GM12878 (cell line): ENCODE results near the gene SLC7A1. TPM values are rescaled to one million over a fixed set of nuclear protein-coding genes. Genes with fewer than 3 reads are reported as not detected.

ENCODE experiments used
- ATAC-seq: fragments of 200-7000 bp; cut with Tn5 transposase; 3 replicates; pipeline ENCODE4 v1.9.1; 2020; ENCODE audit warnings: mild to moderate bottlenecking, moderate library complexity
- BruUV-seq: library from RNA; stranded (reverse); fragments of 400-500 nt; replicated peaks from 2 replicates; lab custom pipeline; 2021; lab: Mats Ljungman, UMichigan
- CTCF ChIA-PET: fragments of 300-600 bp; sonication (Branson Sonifier 250); formaldehyde crosslinking; extraction: SDS; loops from one replicate; lab custom pipeline; 2021; ENCODE audit warnings: inconsistent platforms; lab: Yijun Ruan, JAX
- POLR2A ChIA-PET: fragments of 350-600 bp; formaldehyde crosslinking; extraction: SDS; loops from one replicate; lab custom pipeline; 2021; ENCODE audit warnings: inconsistent platforms; lab: Charles Lee
- RAD21 ChIA-PET: fragments of 300-600 bp; sonication (Branson Sonifier 250); formaldehyde crosslinking; loops from one replicate; lab custom pipeline; 2023; ENCODE audit warnings: antibody characterized with exemption; ENCODE audit not compliant: unreplicated experiment; lab: Charles Lee
- SMC1A ChIA-PET: fragments of 300-600 bp; sonication (Branson Sonifier 250); formaldehyde crosslinking; loops from one replicate; lab custom pipeline; 2023; ENCODE audit not compliant: unreplicated experiment, uncharacterized antibody; lab: Charles Lee
- DNase-seq: peaks from one replicate; pipeline ENCODE4 v3.0.0-alpha.2; 2011; ENCODE audit warnings: low read depth, low spot score
- FAIRE-seq: peaks from 3 replicates; lab custom pipeline; 2011; peaks lifted over from hg19 to GRCh38; lab: Jason Lieb, UNC
- H2AFZ ChIP-seq: 2 replicates; pipeline ENCODE4 v1.6.0; 2011; ENCODE audit warnings: low read depth, low read length, control low read depth; ENCODE audit not compliant: control insufficient read depth
- H3K27ac ChIP-seq: 2 replicates; pipeline ENCODE4 v1.5.1; 2011; ENCODE audit warnings: control low read depth; ENCODE audit not compliant: control insufficient read depth, insufficient read depth
- H3K27me3 ChIP-seq, 2 experiments: replicated peaks in 1 of 2; 2 replicates each; pipeline versions ENCODE4 v1.6.0 to v1.6.1; 2011; ENCODE audit warnings: low read length in 1 of 2; ENCODE audit not compliant: control insufficient read depth in 2 of 2, insufficient read depth in 2 of 2
- H3K36me3 ChIP-seq, 2 experiments: 2 replicates each; pipeline ENCODE4 v1.5.1; 2011; ENCODE audit warnings: low read length in 1 of 2; ENCODE audit not compliant: control insufficient read depth in 2 of 2, insufficient read depth in 2 of 2
- H3K4me1 ChIP-seq: 2 replicates; pipeline ENCODE4 v1.6.1; 2011; ENCODE audit warnings: mild to moderate bottlenecking, low read length, moderate library complexity, mixed read lengths; ENCODE audit not compliant: control insufficient read depth, insufficient read depth
- H3K4me2 ChIP-seq: 2 replicates; pipeline ENCODE4 v1.6.0; 2011; ENCODE audit warnings: control low read depth; ENCODE audit not compliant: control insufficient read depth, insufficient read depth
- H3K4me3 ChIP-seq: fragments of 200-600 bp; sonication (generic); 2 replicates; pipeline ENCODE4 v1.5.1; 2016
- H3K79me2 ChIP-seq: 2 replicates; pipeline ENCODE4 v1.6.0; 2011; ENCODE audit warnings: low read length; ENCODE audit not compliant: control insufficient read depth, insufficient read depth
- H3K9ac ChIP-seq: 2 replicates; pipeline ENCODE4 v1.8.0; 2011; ENCODE audit warnings: low read length, control low read depth, mixed read lengths; ENCODE audit not compliant: control insufficient read depth, insufficient read depth
- H3K9me3 ChIP-seq: replicated peaks from 3 replicates; pipeline ENCODE4 v1.5.1; 2011; ENCODE audit warnings: mild to moderate bottlenecking, low read length; ENCODE audit not compliant: control insufficient read depth, insufficient read depth
- H4K20me1 ChIP-seq: 2 replicates; pipeline ENCODE4 v1.6.0; 2011; ENCODE audit not compliant: control insufficient read depth, insufficient read depth
- ASH2L ChIP-seq: fragments of 300-600, 200-600 bp; sonication (generic); IDR thresholded peaks from 2 replicates; pipeline ENCODE4 v1.6.1; 2017; ENCODE audit warnings: low read depth, mild to moderate bottlenecking, borderline replicate concordance
- E4F1 ChIP-seq: fragments of 450-650 bp; IDR thresholded peaks from 2 replicates; pipeline ENCODE4 v1.6.1; 2018; ENCODE audit warnings: borderline replicate concordance, mild to moderate bottlenecking; ENCODE audit not compliant: partially characterized antibody
- JUND ChIP-seq: IDR thresholded peaks from 2 replicates; pipeline ENCODE4 v1.6.1; 2012; ENCODE audit warnings: low read depth, mild to moderate bottlenecking, low read length, improper control_type of control experiment, moderate library complexity
- KDM1A ChIP-seq: fragments of 200-600 bp; sonication (generic); IDR thresholded peaks from 2 replicates; pipeline ENCODE4 v1.6.1; 2016; ENCODE audit warnings: borderline replicate concordance
- MEF2B ChIP-seq: fragments of 450-650 bp; IDR thresholded peaks from 2 replicates; pipeline ENCODE4 v1.6.1; 2018; ENCODE audit warnings: mild to moderate bottlenecking, moderate library complexity; ENCODE audit not compliant: partially characterized antibody, poor library complexity, severe bottlenecking
- SKIL ChIP-seq: fragments of 450-650 bp; IDR thresholded peaks from 2 replicates; pipeline ENCODE4 v1.6.1; 2017; ENCODE audit warnings: mild to moderate bottlenecking, low read depth, inconsistent platforms; ENCODE audit not compliant: poor library complexity, severe bottlenecking
- ZNF592 ChIP-seq: fragments of 450-650 bp; IDR thresholded peaks from 2 replicates; pipeline ENCODE4 v1.6.1; 2017; ENCODE audit warnings: mild to moderate bottlenecking, moderate library complexity
- WGBS: methylation state at CpG from one replicate; pipeline ENCODE4 v1.1.6; 2016; ENCODE audit warnings: low lambda C conversion rate; ENCODE audit not compliant: insufficient replicate concordance, insufficient coverage; ENCODE audit errors: missing lambda C conversion rate; 5-methylcytosine and 5-hydroxymethylcytosine counted together
- in situ Hi-C: fragments of 300-500 bp; cut with MboI; formaldehyde crosslinking; loops from 9 replicates; pipeline ENCODE4 v1.14.3; 2018; ENCODE audit warnings: mixed read lengths
- intact Hi-C: fragments of 100-400 bp; cut with micrococcal nuclease; formaldehyde crosslinking; loops from one replicate; pipeline ENCODE4 v1.14.2; 2022; ENCODE audit not compliant: unreplicated experiment
- polyA plus RNA-seq, 11 experiments: library from polyadenylated mRNA; depleted of rRNA in 4 of 11; unstranded in 6 of 11; stranded (reverse) in 5 of 11; fragments of >200 nt; fragmentation: Nextera tagmentation in 4 of 11; fragmentation: Illumina TruSeq in 1 of 11; extraction: Ambion mirVana in 4 of 11; extraction: Trizol in 1 of 11; gene quantifications; 1 replicate in 1 of 11; 2 replicates in 10 of 11; pipeline versions ENCODE4 v1.2.1 to v1.2.3, GENCODE V29; 2011 to 2016; ENCODE audit warnings: inconsistent platforms in 2 of 11, missing spikeins in 2 of 11, low read depth in 1 of 11
- total RNA-seq, 4 experiments: library from RNA; depleted of rRNA in 3 of 4; stranded (reverse); fragments of >200 nt in 3 of 4; fragmentation: Illumina TruSeq in 1 of 4; extraction: Trizol in 1 of 4; gene quantifications; 2 replicates each; pipeline versions ENCODE4 v1.2.1 to v1.2.3, GENCODE V29; 2013 to 2021

The SLC7A1 gene
- total and polyA plus RNA-seq, 10 of the 15 experiments (the other 5 are each of a cell fraction or from before 2014, with no cell fraction given): 6.4 to 91.7 (median 23.4) TPM

GRCh38 chr13:29473166-29473565 is 122.3 kb downstream of the SLC7A1 start:
- in situ Hi-C loops (no loop called here), intact Hi-C loops (loop anchor here (10.0 kb wide), 1 partner anchor 232 kb away; no protein-coding TSS in a partner anchor)
- H2AFZ ChIP-seq: no peak overlapping the region
- ChIA-PET CTCF (interaction anchor here (0.5 to 5.6 kb wide), 21 partner anchors 11 to 1430 kb away, joined by 3 to 42 read pairs (median 3); no protein-coding TSS in a partner anchor), POLR2A (no interaction called here), SMC1A (interaction anchor here (0.6 to 3.8 kb wide), 7 partner anchors 11 to 756 kb away, joined by 3 to 14 read pairs (median 3); no protein-coding TSS in a partner anchor), RAD21 (interaction anchor here (0.7 to 1.8 kb wide), 5 partner anchors 12 to 640 kb away, joined by 3 to 8 read pairs (median 3); no protein-coding TSS in a partner anchor)
- H3K79me2 ChIP-seq: no peaks in the 10 kb centered on the region
- H3K4me2 ChIP-seq: no peak overlapping the region
- no peaks in the 10 kb centered on the region for H3K9me3 ChIP-seq
- no peak for TF ChIP-seq ZNF592
- no peak for TF ChIP-seq SKIL
- TF ChIP-seq E4F1: no peak
- TF ChIP-seq MEF2B: no peak
- TF ChIP-seq ASH2L: no peak
- no peak for TF ChIP-seq KDM1A
- TF ChIP-seq JUND: no peak
- FAIRE-seq: peak; percentile 35
- no peaks in the 10 kb centered on the region for H3K27me3 ChIP-seq
- DNase-seq: no peak
- ATAC-seq: no peak
- no TSS peak for BruUV-seq
- no peak overlapping the region for H3K4me3 ChIP-seq
- WGBS: 32% methylated on average over 4 of the region's 4 CpGs
- no peak overlapping the region for H3K27ac ChIP-seq
- no peak overlapping the region for H3K9ac ChIP-seq
- H3K36me3 ChIP-seq: no peaks in the 10 kb centered on the region
- H3K4me1 ChIP-seq: no peaks in the 10 kb centered on the region
- no peaks in the 10 kb centered on the region for H4K20me1 ChIP-seq
